GM12878 (cell line): Measurements from ENCODE around the gene ZFP90. TPM values are rescaled to one million over a fixed set of nuclear protein-coding genes. Genes with fewer than 3 reads are reported as not detected.

Experiments used
- ATF3 ChIP-seq: IDR thresholded peaks from 2 replicates; pipeline ENCODE4 v1.6.1; 2011; ENCODE audit warnings: low read depth, mild to moderate bottlenecking, low read length, moderate library complexity, borderline replicate concordance; ENCODE audit errors: extremely low read depth
- BCLAF1 ChIP-seq: fragments of 450-650 bp; IDR thresholded peaks from 2 replicates; pipeline ENCODE4 v1.6.1; 2017; ENCODE audit warnings: antibody characterized with exemption, mild to moderate bottlenecking, moderate library complexity
- CHD2 ChIP-seq: IDR thresholded peaks from 2 replicates; pipeline ENCODE4 v1.6.1; 2011; ENCODE audit warnings: low read depth, low read length, improper control_type of control experiment, borderline replicate concordance
- CREM ChIP-seq: IDR thresholded peaks from 2 replicates; pipeline ENCODE4 v1.6.1; 2014; ENCODE audit warnings: antibody characterized with exemption, low read depth
- E2F4 ChIP-seq: IDR thresholded peaks from 2 replicates; pipeline ENCODE4 v1.6.1; 2012; ENCODE audit warnings: low read depth, low read length, improper control_type of control experiment
- ELK1 ChIP-seq: IDR thresholded peaks from 2 replicates; pipeline ENCODE4 v1.6.1; 2012; ENCODE audit warnings: low read depth, low read length, improper control_type of control experiment
- HDGF ChIP-seq: fragments of 450-650 bp; IDR thresholded peaks from 2 replicates; pipeline ENCODE4 v1.6.1; 2016; ENCODE audit warnings: antibody characterized with exemption
- LARP7 ChIP-seq: fragments of 450-650 bp; IDR thresholded peaks from 2 replicates; pipeline ENCODE4 v1.6.1; 2017; ENCODE audit warnings: mild to moderate bottlenecking
- POU2F2 ChIP-seq: IDR thresholded peaks from 3 replicates; pipeline ENCODE4 v1.6.1; 2011; ENCODE audit warnings: low read depth, mild to moderate bottlenecking, low read length, borderline replicate concordance
- SIN3A ChIP-seq: IDR thresholded peaks from 2 replicates; pipeline ENCODE4 v1.6.1; 2012; ENCODE audit warnings: low read depth, low read length, improper control_type of control experiment
- TAF1 ChIP-seq: IDR thresholded peaks from 2 replicates; pipeline ENCODE4 v1.6.1; 2011; ENCODE audit warnings: mild to moderate bottlenecking, low read depth, low read length, borderline replicate concordance
- TBL1XR1 ChIP-seq: IDR thresholded peaks from 2 replicates; pipeline ENCODE4 v1.6.1; 2012; ENCODE audit warnings: low read depth, low read length, improper control_type of control experiment
- ZBTB11 ChIP-seq: fragments of 450-650 bp; formaldehyde crosslinking; IDR thresholded peaks from 2 replicates; pipeline ENCODE4 v1.5.0; 2022; ENCODE audit warnings: mild to moderate bottlenecking, missing genetic modification characterization
- ZBTB40 ChIP-seq: fragments of 450-650 bp; IDR thresholded peaks from 2 replicates; pipeline ENCODE4 v1.6.1; 2016; ENCODE audit warnings: mild to moderate bottlenecking, moderate library complexity, borderline replicate concordance
- polyA plus RNA-seq, 11 experiments: library from polyadenylated mRNA; depleted of rRNA in 4 of 11; unstranded in 6 of 11; stranded (reverse) in 5 of 11; fragments of >200 nt; fragmentation: Nextera tagmentation in 4 of 11; fragmentation: Illumina TruSeq in 1 of 11; extraction: Ambion mirVana in 4 of 11; extraction: Trizol in 1 of 11; gene quantifications; 1 replicate in 1 of 11; 2 replicates in 10 of 11; pipeline versions ENCODE4 v1.2.1 to v1.2.3, GENCODE V29; 2011 to 2016; ENCODE audit warnings: inconsistent platforms in 2 of 11, missing spikeins in 2 of 11, low read depth in 1 of 11
- total RNA-seq, 4 experiments: library from RNA; depleted of rRNA in 3 of 4; stranded (reverse); fragments of >200 nt in 3 of 4; fragmentation: Illumina TruSeq in 1 of 4; extraction: Trizol in 1 of 4; gene quantifications; 2 replicates each; pipeline versions ENCODE4 v1.2.1 to v1.2.3, GENCODE V29; 2013 to 2021

The ZFP90 gene
- total and polyA plus RNA-seq, 10 of the 15 experiments (the other 5 are each of a cell fraction or from before 2014, with no cell fraction given): 3.3 to 20.0 (median 15.4) TPM

GRCh38 chr16:68538880-68539701 lies at the start of gene ZFP90 (continued):
- TF ChIP-seq ZBTB40: 0 out of 2 replicates have a peak, but pooled peaks have one; percentile 27
- TF ChIP-seq TBL1XR1: no peak
- no peak for TF ChIP-seq ZBTB11 (CRISPR knock-in tag)
- TF ChIP-seq TAF1: peak; percentile 49; the same call in 1 of the 2 replicates
- peak; percentile 25; the same call in 1 of the 2 replicates for TF ChIP-seq CREM
- TF ChIP-seq E2F4: no peak
- TF ChIP-seq ATF3: no peak
- peak; percentile 62 for TF ChIP-seq LARP7
- TF ChIP-seq ELK1: 0 out of 2 replicates have a peak, but pooled peaks have one; percentile 28
- no peak; the same call in 1 of the 2 replicates for TF ChIP-seq HDGF
- TF ChIP-seq BCLAF1: no peak
- TF ChIP-seq POU2F2: peak; percentile 28; the same call in 1 of the 3 replicates
- peak; percentile 47; the same call in 1 of the 2 replicates for TF ChIP-seq SIN3A
- TF ChIP-seq CHD2: 0 out of 2 replicates have a peak, but pooled peaks have one; percentile 27
